ENCODE results near the gene GPR141. TPM values are rescaled to one million over a fixed set of nuclear protein-coding genes. Genes with fewer than 3 reads are reported as not detected.

Gene GPR141
- total and polyA plus RNA-seq, 2 donors (not counting 3 experiments of a cell fraction or from before 2014, with no cell fraction given), result not detected

- no TSS peak for BruUV-seq (replicated peaks)
- ChIA-PET CTCF (no interaction called here), POLR2A (no interaction called here)
- H3K9ac ChIP-seq (replicated peaks; ENCODE audit: extremely low read depth, insufficient read depth, low read length), result no peak overlapping the region
- H4K20me1 ChIP-seq (replicated peaks; ENCODE audit: control insufficient read depth, extremely low read depth, insufficient read depth, low read length), result no peaks in the 10 kb centered on the region
- no peak overlapping the region for H3K4me2 ChIP-seq (ENCODE audit: insufficient read depth, low read length)
- H2AFZ ChIP-seq (ENCODE audit: low read depth, low read length), result no peak overlapping the region
- TF ChIP-seq JUN (IDR thresholded peaks at IDR 0.05; ENCODE audit: borderline replicate concordance, insufficient read depth, insufficient read length, low read depth), result no peak
- TF ChIP-seq CTCF (IDR thresholded peaks at IDR 0.05; ENCODE audit: extremely low read depth in 1 of 2, insufficient read depth in 1 of 2, low read depth in 1 of 2, low read length in 2 of 2), result no peak
- no peak for TF ChIP-seq POLR2AphosphoS5 (IDR thresholded peaks at IDR 0.05; ENCODE audit: insufficient read depth, low read depth, low read length)
- TF ChIP-seq EZH2 (IDR thresholded peaks at IDR 0.05; ENCODE audit: borderline replicate concordance, low read depth, low read length, severe bottlenecking), result no peak
- TF ChIP-seq POLR2A (IDR thresholded peaks at IDR 0.05; ENCODE audit: low read depth, low read length), result no peak
- no peak for TF ChIP-seq MAX (IDR thresholded peaks at IDR 0.05; ENCODE audit: insufficient read depth, insufficient read length)
- TF ChIP-seq FOS (IDR thresholded peaks at IDR 0.05; ENCODE audit: borderline replicate concordance, insufficient read depth, low read length), result no peak
- TF ChIP-seq GATA2 (IDR thresholded peaks at IDR 0.05; ENCODE audit: insufficient read depth, insufficient read length, low read depth, low read length), result no peak
- TF ChIP-seq MYC (IDR thresholded peaks at IDR 0.05; ENCODE audit: low read depth, low read length), result no peak
- H3K9me1 ChIP-seq (replicated peaks; ENCODE audit: control insufficient read depth, extremely low read depth, insufficient read depth, low read length), result no peaks in the 10 kb centered on the region
- no peaks in the 10 kb centered on the region for H3K36me3 ChIP-seq (ENCODE audit: control insufficient read depth in 2 of 2, extremely low read depth in 1 of 2, insufficient read depth in 2 of 2, low read length in 2 of 2)
- H3K27ac ChIP-seq (ENCODE audit: insufficient read depth, low read depth, low read length), result no peak overlapping the region
- DNase-seq (ENCODE audit: low read depth, low spot score) (no peak), FAIRE-seq (no peak)
- dilution Hi-C loops (cut with MboI; ENCODE audit: extremely low pct_ligation_motif_present, low sequenced_read_pairs) (no loop called here), intact Hi-C loops (cut with micrococcal nuclease) (no loop called here)
- H3K4me1 ChIP-seq (ENCODE audit: control insufficient read depth, extremely low read depth, insufficient read depth, low read length), result no peaks in the 10 kb centered on the region
- H3K79me2 ChIP-seq (ENCODE audit: control insufficient read depth, insufficient read depth, low read length), result no peaks in the 10 kb centered on the region
- no peaks in the 10 kb centered on the region for H3K9me3 ChIP-seq (replicated peaks; ENCODE audit: control insufficient read depth, insufficient read depth, low read length)
- no peaks in the 10 kb centered on the region for H3K27me3 ChIP-seq (ENCODE audit: control insufficient read depth in 2 of 2, insufficient read depth in 2 of 2, low read length in 2 of 2)
- H3K4me3 ChIP-seq (replicated peaks in 1 of 3; ENCODE audit: insufficient read depth in 1 of 3, low read depth in 1 of 3, low read length in 3 of 3), result no peak overlapping the region
Measured at GRCh38 chr7:37768611-37769010, 85.0 kb downstream of the GPR141 start.
